OCI-LY1 (cell line): ENCODE measurements around the gene DAPL1.

ENCODE experiments used
- CTCF ChIP-seq: fragments of 200-600 bp; sonication (generic), shearing (Covaris generic); IDR thresholded peaks from 2 replicates; pipeline ENCODE4 v1.5.1; 2017; ENCODE audit warnings: mild to moderate bottlenecking, antibody characterized with exemption, low read length, moderate library complexity, mixed read lengths
- EZH2 ChIP-seq: fragments of 200-600 bp; sonication (generic), shearing (Covaris generic); IDR thresholded peaks from 2 replicates; pipeline ENCODE4 v1.8.0; 2017; ENCODE audit warnings: borderline replicate concordance, mixed run types, mild to moderate bottlenecking, antibody characterized with exemption, low read length, moderate library complexity, mixed read lengths

GRCh38 chr2:158810731-158811460 lies 15.8 kb downstream of the DAPL1 start:
- TF ChIP-seq CTCF = no peak
- TF ChIP-seq EZH2 = no peak
